RWPE2 (cell line): ENCODE data around the gene DAAM1.

Source experiments
- ATAC-seq: fragments of 200-7000 bp; cut with Tn5 transposase; 3 replicates; pipeline ENCODE4 v1.9.1; 2021; ENCODE audit warnings: low read depth
- DNase-seq: peaks from one replicate; pipeline ENCODE4 v3.0.0-alpha.2; 2020; ENCODE audit warnings: low spot score
- H3K27ac ChIP-seq: fragments of 450-650 bp; 2 replicates; pipeline ENCODE4 v1.5.1; 2017; ENCODE audit warnings: mild to moderate bottlenecking; ENCODE audit not compliant: poor library complexity, severe bottlenecking
- H3K27me3 ChIP-seq: fragments of 250-450 bp; sonication (Bioruptor Pico); 2 replicates; pipeline ENCODE4 v1.5.1; 2021; ENCODE audit warnings: mild to moderate bottlenecking, moderate library complexity; ENCODE audit not compliant: insufficient read depth, poor library complexity, severe bottlenecking
- H3K36me3 ChIP-seq: fragments of 250-450 bp; sonication (Bioruptor Pico); 2 replicates; pipeline ENCODE4 v1.5.1; 2020; ENCODE audit warnings: low read depth, mild to moderate bottlenecking, moderate library complexity
- H3K4me1 ChIP-seq: fragments of 250-450 bp; sonication (Bioruptor Pico); 2 replicates; pipeline ENCODE4 v1.5.1; 2021; ENCODE audit warnings: mild to moderate bottlenecking, moderate library complexity; ENCODE audit not compliant: insufficient read depth, poor library complexity, severe bottlenecking
- H3K4me3 ChIP-seq: fragments of 250-450 bp; sonication (Bioruptor Pico); 2 replicates; pipeline ENCODE4 v1.5.1; 2021; ENCODE audit warnings: mild to moderate bottlenecking, moderate library complexity; ENCODE audit not compliant: severe bottlenecking
- H3K9me3 ChIP-seq: fragments of 250-450 bp; sonication (Bioruptor Pico); 2 replicates; pipeline ENCODE4 v1.5.1; 2021; ENCODE audit warnings: mild to moderate bottlenecking, moderate library complexity; ENCODE audit not compliant: severe bottlenecking
- CTCF ChIP-seq: fragments of 450-650 bp; IDR thresholded peaks from one replicate; pipeline ENCODE4 v1.5.1; 2017; ENCODE audit warnings: mild to moderate bottlenecking, moderate library complexity; ENCODE audit not compliant: poor library complexity, severe bottlenecking

DAAM1 gene

GRCh38 chr14:59317798-59318505 lies 129.5 kb downstream of the DAAM1 start:
- H3K4me1 ChIP-seq: peaks cover 23% of the 10 kb centered on the region
- H3K4me3 ChIP-seq: no peak overlapping the region
- ATAC-seq: no peak
- no peaks in the 10 kb centered on the region for H3K36me3 ChIP-seq
- H3K9me3 ChIP-seq: no peaks in the 10 kb centered on the region
- no peak overlapping the region for H3K27ac ChIP-seq
- TF ChIP-seq CTCF: no peak
- H3K27me3 ChIP-seq: no peaks in the 10 kb centered on the region
- no peak for DNase-seq

DNA sequence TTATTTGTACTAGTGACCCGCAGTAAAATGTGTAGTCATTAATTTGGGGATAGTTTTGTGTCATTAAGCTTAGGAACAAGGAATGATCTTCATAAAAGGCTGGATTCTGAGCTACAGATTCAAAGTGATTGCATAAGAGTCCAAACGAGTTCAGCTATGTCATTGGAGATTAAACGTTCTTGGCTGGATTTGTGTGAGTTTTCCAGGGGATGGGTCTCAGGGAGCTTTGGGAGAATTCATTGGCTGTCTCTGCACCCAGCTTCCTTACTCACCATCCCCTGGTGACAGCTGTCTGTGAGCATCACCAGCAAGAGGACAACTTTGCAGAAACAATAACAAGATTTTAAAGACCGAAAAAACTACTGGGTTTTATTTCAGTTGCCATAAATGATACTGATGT lies 130.4 kb downstream of the DAAM1 start:
- Histone ChIP-seq H3K36me3 (no peaks in the 10 kb centered on the region), H3K27me3 (no peaks in the 10 kb centered on the region), H3K27ac (no peak overlapping the region), H3K9me3 (no peaks in the 10 kb centered on the region), H3K4me3 (no peak overlapping the region), H3K4me1 (peaks cover 23% of the 10 kb centered on the region)
- no peak for DNase-seq
- ATAC-seq: no peak
- TF ChIP-seq CTCF: no peak

- Histone ChIP-seq H3K9me3 (no peaks in the 10 kb centered on the region), H3K4me1 (peaks cover 23% of the 10 kb centered on the region), H3K27me3 (no peaks in the 10 kb centered on the region), H3K27ac (peak overlapping the region; percentile 75), H3K4me3 (no peak overlapping the region), H3K36me3 (no peaks in the 10 kb centered on the region)
- ATAC-seq (no peak), DNase-seq (no peak)
- no peak for TF ChIP-seq CTCF
These were observed 131.9 kb downstream of the DAAM1 start for GRCh38 chr14:59320361-59320760.

- DNase-seq (no peak), ATAC-seq (peak; percentile 96)
- no peaks in the 10 kb centered on the region for H3K27me3 ChIP-seq
- TF ChIP-seq CTCF: no peak
- peaks cover 23% of the 10 kb centered on the region for H3K4me1 ChIP-seq
- H3K9me3 ChIP-seq: no peaks in the 10 kb centered on the region
- no peak overlapping the region for H3K4me3 ChIP-seq
- H3K27ac ChIP-seq: peak overlapping the region; percentile 75
- peaks cover 1% of the 10 kb centered on the region; the same call in 1 of the 2 replicates for H3K36me3 ChIP-seq
These were observed 132.5 kb downstream of the DAAM1 start for GRCh38 chr14:59320763-59321625.

- no peaks in the 10 kb centered on the region for H3K27me3 ChIP-seq
- H3K36me3 ChIP-seq: peaks cover 4% of the 10 kb centered on the region; the same call in 1 of the 2 replicates
- no peaks in the 10 kb centered on the region for H3K9me3 ChIP-seq
- TF ChIP-seq CTCF: no peak
- ATAC-seq: no peak
- peaks cover 23% of the 10 kb centered on the region for H3K4me1 ChIP-seq
- H3K27ac ChIP-seq: peak overlapping the region; percentile 75
- DNase-seq: no peak
- H3K4me3 ChIP-seq: no peak overlapping the region
These were observed 133.1 kb downstream of the DAAM1 start for GRCh38 chr14:59321626-59321949.
